ENCODE data around the gene MEI4.
"Not testable (repeated sequence)": the region's sequence is repeated elsewhere in the genome, so short reads cannot be mapped to it uniquely, and the experiment has no call there.

MEI4 gene

GRCh38 chr6:77813090-77813489 lies 160.3 kb downstream of the MEI4 start:
- H3K4me3 ChIP-seq (ENCODE audit: low read length): no peak overlapping the region
- TF ChIP-seq CTCF (conservative IDR thresholded peaks at IDR 0.05; ENCODE audit: low read length): no peak
- DNase-seq (ENCODE audit: low read depth): no peak

DNA sequence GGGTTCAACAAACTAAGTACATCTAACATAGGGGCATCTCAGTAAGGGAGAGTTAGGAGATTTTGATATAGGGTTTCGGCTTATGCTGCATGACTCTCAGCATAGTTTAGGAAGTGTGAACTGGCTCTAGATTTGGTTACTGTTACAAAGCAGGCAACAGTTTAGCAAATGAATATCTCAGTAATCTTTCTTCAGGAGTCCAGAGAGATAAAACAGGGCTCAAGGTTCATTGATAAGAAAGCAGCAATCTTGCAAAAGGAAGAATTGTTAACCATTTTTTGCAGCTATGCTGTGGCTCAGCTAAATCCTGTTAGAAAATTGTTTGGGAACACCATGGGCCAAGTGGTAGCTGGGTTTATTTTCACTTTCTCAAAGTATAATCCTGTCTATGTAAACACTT lies 161.3 kb downstream of the MEI4 start:
- H3K4me3 ChIP-seq (ENCODE audit: low read length): no peak overlapping the region
- TF ChIP-seq CTCF (conservative IDR thresholded peaks at IDR 0.05; ENCODE audit: low read length): no peak
- no peak for DNase-seq (ENCODE audit: low read depth)

- no peak for DNase-seq (ENCODE audit: low read depth)
- TF ChIP-seq CTCF (conservative IDR thresholded peaks at IDR 0.05; ENCODE audit: low read length): no peak
- H3K4me3 ChIP-seq (ENCODE audit: low read length): no peak overlapping the region
Measured at GRCh38 chr6:77815531-77815930, 162.7 kb downstream of the MEI4 start.

DNA sequence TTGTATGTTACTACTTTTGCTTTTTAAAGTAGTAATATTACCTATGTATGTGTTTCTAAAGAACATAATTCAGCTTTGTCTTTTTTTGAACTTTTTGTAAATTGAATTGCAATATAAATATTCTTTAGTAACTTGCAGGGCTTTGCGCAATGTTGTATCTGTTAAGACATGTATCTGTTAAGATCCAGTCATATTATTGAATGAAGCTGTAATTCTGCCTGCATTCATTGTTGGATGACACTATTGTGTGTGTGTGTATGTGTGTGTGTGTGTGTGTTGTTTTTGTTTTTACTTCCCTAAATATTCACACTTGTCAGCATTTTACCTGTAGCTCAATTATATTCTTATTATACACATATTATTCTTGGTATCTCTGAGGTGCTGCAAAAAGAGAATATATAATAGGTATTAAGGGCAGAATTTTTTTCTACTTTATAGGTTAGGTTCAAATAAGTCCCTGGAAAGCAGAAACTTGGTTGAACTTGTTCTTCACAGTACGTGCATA lies 164.0 kb downstream of the MEI4 start:
- no peak for TF ChIP-seq CTCF (conservative IDR thresholded peaks at IDR 0.05; ENCODE audit: low read length)
- no peak for DNase-seq (ENCODE audit: low read depth)
- no peak overlapping the region for H3K4me3 ChIP-seq (ENCODE audit: low read length)

DNA sequence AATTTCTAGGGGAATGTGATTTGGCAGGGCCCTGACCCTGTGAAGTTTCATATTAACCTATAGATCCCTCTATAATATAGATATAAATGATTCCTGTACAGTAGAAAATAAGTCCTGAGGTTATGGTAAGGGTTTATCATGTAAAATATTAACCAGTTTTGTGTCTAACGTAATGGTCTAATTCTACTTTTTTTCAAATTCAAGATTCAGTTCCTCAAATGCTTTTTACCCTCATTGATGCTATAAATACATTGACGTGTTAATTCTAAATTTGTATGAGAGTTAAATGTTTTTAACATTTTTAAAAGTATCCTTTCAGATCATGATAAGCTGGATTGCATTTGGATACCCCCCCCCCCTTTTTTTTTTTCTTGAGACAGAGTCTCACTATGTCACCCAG lies 169.4 kb downstream of the MEI4 start:
- no peak for DNase-seq (ENCODE audit: low read depth)
- no peak for TF ChIP-seq CTCF (conservative IDR thresholded peaks at IDR 0.05; ENCODE audit: low read length)
- H3K4me3 ChIP-seq (ENCODE audit: low read length): no peak overlapping the region

GRCh38 chr6:77825204-77825603 lies 172.4 kb downstream of the MEI4 start:
- H3K4me3 ChIP-seq (ENCODE audit: low read length): no peak overlapping the region
- no peak for DNase-seq (ENCODE audit: low read depth)
- TF ChIP-seq CTCF (conservative IDR thresholded peaks at IDR 0.05; ENCODE audit: low read length): no peak

DNA sequence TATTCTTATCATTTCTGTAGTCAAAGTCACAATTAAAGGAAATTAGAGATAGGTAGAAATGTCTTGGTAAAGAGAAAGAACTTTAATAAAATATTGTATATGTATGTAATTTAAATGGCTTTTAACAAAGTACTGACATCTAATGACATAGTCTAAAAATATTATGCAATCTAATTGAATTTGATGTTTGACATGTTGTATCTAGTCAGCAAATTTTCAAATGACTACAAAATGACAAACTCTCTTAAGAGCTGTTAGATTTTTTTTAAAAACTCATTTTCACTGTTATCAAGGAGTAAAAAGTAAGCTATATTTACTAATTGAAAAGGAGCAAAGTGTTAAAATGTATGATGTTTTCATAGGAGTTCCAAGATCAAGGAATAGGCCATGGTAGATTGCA lies 176.9 kb downstream of the MEI4 start:
- no peak for TF ChIP-seq CTCF (conservative IDR thresholded peaks at IDR 0.05; ENCODE audit: low read length)
- no peak overlapping the region for H3K4me3 ChIP-seq (ENCODE audit: low read length)
- no peak for DNase-seq (ENCODE audit: low read depth)

GRCh38 chr6:77833749-77834148 lies 180.9 kb downstream of the MEI4 start:
- not testable (repeated sequence) for H3K4me3 ChIP-seq (ENCODE audit: low read length); DNase-seq (ENCODE audit: low read depth)

All from AG10803 (cell line).